ENCODE measurements around the gene RHEX.

DNA sequence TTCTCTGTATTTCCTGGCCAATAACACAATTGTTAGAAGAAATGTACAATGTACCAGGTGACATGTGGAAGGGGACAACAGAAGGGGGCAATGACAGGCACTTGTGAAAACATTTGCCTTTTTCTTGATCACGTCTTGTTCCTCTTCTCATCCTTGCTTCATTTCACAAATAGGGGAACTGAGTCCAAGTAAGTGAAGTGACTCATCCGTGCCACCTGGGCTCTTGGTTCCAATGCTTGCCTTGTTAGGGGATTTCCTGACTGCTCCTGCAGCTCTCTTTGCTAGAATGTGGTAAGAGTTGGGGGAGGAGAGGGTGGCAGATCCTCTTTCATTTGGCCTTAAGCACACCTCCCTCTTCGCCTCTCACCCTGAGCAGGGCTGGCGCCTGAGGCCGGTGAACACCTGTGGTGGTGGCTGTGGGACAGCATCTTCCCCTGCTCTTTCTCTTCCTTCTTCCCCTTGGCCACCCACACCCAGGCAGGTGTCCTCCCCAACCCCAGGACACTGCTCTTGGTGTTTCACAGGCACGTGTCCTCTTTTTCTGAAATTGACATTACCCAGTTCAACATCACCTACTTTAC lies 2.2 kb upstream of the RHEX start:
- TF ChIP-seq POLR2AphosphoS5 (IDR thresholded peaks at IDR 0.05), result no peak
- no peak for TF ChIP-seq POLR2A (IDR thresholded peaks at IDR 0.05; ENCODE audit: low read depth)
- TF ChIP-seq CTCF (IDR thresholded peaks at IDR 0.05), result no peak
- TF ChIP-seq EP300 (IDR thresholded peaks at IDR 0.05), result no peak

Measured in esophagus muscularis mucosa (tissue), 4 donors.